Type B pancreatic cell (in vitro differentiated cells): Measurements from ENCODE around the gene POGK. TPM values are rescaled to one million over a fixed set of nuclear protein-coding genes. Genes with fewer than 3 reads are reported as not detected.

ENCODE experiments used
- DNase-seq: peaks from one replicate; pipeline ENCODE4 v3.0.0; 2021; ENCODE audit warnings: mixed read lengths; ENCODE audit not compliant: unreplicated experiment; ENCODE audit errors: extremely low spot score
- H3K27ac Mint-ChIP-seq: 2 replicates; pipeline ENCODE4 v1.8.0; 2021; ENCODE audit warnings: mild to moderate bottlenecking, mixed read lengths
- H3K27me3 Mint-ChIP-seq: 2 replicates; pipeline ENCODE4 v1.8.0; 2021; ENCODE audit warnings: mixed read lengths
- H3K36me3 Mint-ChIP-seq: 2 replicates; pipeline ENCODE4 v1.8.0; 2021; ENCODE audit warnings: mixed read lengths
- H3K4me1 Mint-ChIP-seq: one replicate; pipeline ENCODE4 v1.8.0; 2021; ENCODE audit warnings: mixed read lengths; ENCODE audit not compliant: unreplicated experiment
- H3K4me3 Mint-ChIP-seq: 2 replicates; pipeline ENCODE4 v1.8.0; 2021; ENCODE audit warnings: mild to moderate bottlenecking, mixed read lengths
- H3K9me3 Mint-ChIP-seq: 2 replicates; pipeline ENCODE4 v1.8.0; 2021; ENCODE audit warnings: mixed read lengths
- CTCF ChIP-seq: fragments of 200-600 bp; sonication (generic); conservative IDR thresholded peaks from 2 replicates; pipeline ENCODE4 v1.5.0; 2021; ENCODE audit warnings: antibody characterized with exemption, mild to moderate bottlenecking
- total RNA-seq: library from RNA; stranded (reverse); gene quantifications from 2 replicates; pipeline ENCODE4 v1.2.1, GENCODE V29; 2021; ENCODE audit warnings: low replicate concordance

The POGK gene
- total RNA-seq, 1 donor from 2014 or later: 40.7 TPM

GRCh38 chr1:166836733-166837132 lies 2.5 kb upstream of the POGK start:
- TF ChIP-seq CTCF: no peak
- no peak for DNase-seq
- Mint-ChIP-seq H3K4me3 (peak overlapping the region; percentile 55), H3K4me1 (peaks cover 23% of the 10 kb centered on the region), H3K27me3 (peaks cover 8% of the 10 kb centered on the region), H3K27ac (no peak overlapping the region), H3K36me3 (peaks cover 13% of the 10 kb centered on the region), H3K9me3 (no peaks in the 10 kb centered on the region)

- DNase-seq: no peak
- H3K36me3 Mint-ChIP-seq: peaks cover 17% of the 10 kb centered on the region
- peak; percentile 50 for TF ChIP-seq CTCF
- peak overlapping the region; percentile 91 for H3K4me3 Mint-ChIP-seq
- peak overlapping the region; percentile 90 for H3K27ac Mint-ChIP-seq
- no peaks in the 10 kb centered on the region for H3K9me3 Mint-ChIP-seq
- peaks cover 34% of the 10 kb centered on the region for H3K4me1 Mint-ChIP-seq
- peaks cover 3% of the 10 kb centered on the region for H3K27me3 Mint-ChIP-seq
These were observed 479 bp downstream of the POGK start for GRCh38 chr1:166839600-166840308.

GRCh38 chr1:166840309-166841274 lies 1.3 kb downstream of the POGK start:
- H3K4me1 Mint-ChIP-seq: peaks cover 35% of the 10 kb centered on the region
- TF ChIP-seq CTCF: no peak
- H3K27me3 Mint-ChIP-seq: peaks cover 3% of the 10 kb centered on the region
- peak overlapping the region; percentile 91 for H3K4me3 Mint-ChIP-seq
- H3K27ac Mint-ChIP-seq: peak overlapping the region; percentile 90
- no peak for DNase-seq
- H3K36me3 Mint-ChIP-seq: peaks cover 18% of the 10 kb centered on the region
- H3K9me3 Mint-ChIP-seq: no peaks in the 10 kb centered on the region

GRCh38 chr1:166843322-166843721 lies 4.0 kb downstream of the POGK start:
- H3K27ac Mint-ChIP-seq: no peak overlapping the region
- no peak for TF ChIP-seq CTCF
- H3K4me3 Mint-ChIP-seq: no peak overlapping the region
- peaks cover 33% of the 10 kb centered on the region for H3K4me1 Mint-ChIP-seq
- peaks cover 28% of the 10 kb centered on the region for H3K36me3 Mint-ChIP-seq
- DNase-seq: no peak
- no peaks in the 10 kb centered on the region for H3K9me3 Mint-ChIP-seq
- no peaks in the 10 kb centered on the region for H3K27me3 Mint-ChIP-seq

- no peak overlapping the region for H3K4me3 Mint-ChIP-seq
These were observed 4.7 kb downstream of the POGK start for GRCh38 chr1:166843769-166844596.

More at GRCh38 chr1:166843769-166844596, 4.7 kb downstream of the POGK start:
- no peak for DNase-seq
- Mint-ChIP-seq H3K27ac (no peak overlapping the region), H3K4me1 (peaks cover 26% of the 10 kb centered on the region), H3K36me3 (peaks cover 25% of the 10 kb centered on the region), H3K9me3 (no peaks in the 10 kb centered on the region), H3K27me3 (no peaks in the 10 kb centered on the region)
- TF ChIP-seq CTCF: no peak
